BLaER1 (cell line): ENCODE data around the gene PGM1.

Experiments used
- H3K27ac ChIP-seq: shearing (Covaris generic); formaldehyde crosslinking; 2 replicates; pipeline ENCODE4 v1.8.1; 2022
- H3K27me3 ChIP-seq: shearing (Covaris generic); formaldehyde crosslinking; 2 replicates; pipeline ENCODE4 v1.8.1; 2022
- H3K36me3 ChIP-seq: shearing (Covaris generic); formaldehyde crosslinking; 2 replicates; pipeline ENCODE4 v1.8.1; 2022
- H3K4me1 ChIP-seq: shearing (Covaris generic); formaldehyde crosslinking; 2 replicates; pipeline ENCODE4 v1.8.1; 2022
- H3K4me2 ChIP-seq: shearing (Covaris generic); formaldehyde crosslinking; 2 replicates; pipeline ENCODE4 v1.8.1; 2022
- H3K4me3 ChIP-seq: shearing (Covaris generic); formaldehyde crosslinking; 2 replicates; pipeline ENCODE4 v1.8.1; 2022
- H3K9ac ChIP-seq: shearing (Covaris generic); formaldehyde crosslinking; 2 replicates; pipeline ENCODE4 v1.8.1; 2022
- H3K9me3 ChIP-seq: shearing (Covaris generic); formaldehyde crosslinking; 2 replicates; pipeline ENCODE4 v1.8.1; 2022
- H4K20me1 ChIP-seq: shearing (Covaris generic); formaldehyde crosslinking; 2 replicates; pipeline ENCODE4 v1.8.1; 2022
- Cebpa-rat ChIP-seq: shearing (Covaris generic); IDR thresholded peaks from 2 replicates; pipeline ENCODE4 v1.8.1; 2022

The PGM1 gene

GRCh38 chr1:63686696-63687095, 93.5 kb downstream of the PGM1 start:
- no peak overlapping the region for H3K27ac ChIP-seq
- no peaks in the 10 kb centered on the region for H3K36me3 ChIP-seq
- no peak overlapping the region for H3K4me2 ChIP-seq
- no peaks in the 10 kb centered on the region for H3K4me1 ChIP-seq
- no peak overlapping the region for H3K4me3 ChIP-seq
- no peak overlapping the region for H3K9ac ChIP-seq
- no peaks in the 10 kb centered on the region for H3K27me3 ChIP-seq
- no peak for TF ChIP-seq Cebpa-rat
- H4K20me1 ChIP-seq = no peaks in the 10 kb centered on the region
- no peaks in the 10 kb centered on the region for H3K9me3 ChIP-seq

- Histone ChIP-seq H3K4me1 (no peaks in the 10 kb centered on the region), H3K9me3 (no peaks in the 10 kb centered on the region), H3K36me3 (no peaks in the 10 kb centered on the region), H3K4me2 (no peak overlapping the region), H3K9ac (no peak overlapping the region), H3K4me3 (no peak overlapping the region), H3K27me3 (no peaks in the 10 kb centered on the region), H4K20me1 (no peaks in the 10 kb centered on the region), H3K27ac (no peak overlapping the region)
- TF ChIP-seq Cebpa-rat = no peak
These were observed 95.2 kb downstream of the PGM1 start for GRCh38 chr1:63688302-63688890.

- no peak overlapping the region for H3K27ac ChIP-seq
- no peaks in the 10 kb centered on the region for H3K27me3 ChIP-seq
- no peaks in the 10 kb centered on the region for H4K20me1 ChIP-seq
- no peak overlapping the region for H3K9ac ChIP-seq
- H3K4me3 ChIP-seq = no peak overlapping the region
- H3K4me2 ChIP-seq = no peak overlapping the region
- no peaks in the 10 kb centered on the region for H3K9me3 ChIP-seq
- H3K36me3 ChIP-seq = no peaks in the 10 kb centered on the region
- H3K4me1 ChIP-seq = peaks cover 10% of the 10 kb centered on the region; the same call in 1 of the 2 replicates
- no peak for TF ChIP-seq Cebpa-rat
These were observed 97.9 kb downstream of the PGM1 start for GRCh38 chr1:63690966-63691700.

GRCh38 chr1:63691701-63692425, 98.7 kb downstream of the PGM1 start:
- no peaks in the 10 kb centered on the region for H4K20me1 ChIP-seq
- no peak overlapping the region for H3K4me2 ChIP-seq
- H3K27ac ChIP-seq = peak overlapping the region; percentile 16; the same call in 1 of the 2 replicates
- peaks cover 10% of the 10 kb centered on the region; the same call in 1 of the 2 replicates for H3K4me1 ChIP-seq
- no peak for TF ChIP-seq Cebpa-rat
- no peaks in the 10 kb centered on the region for H3K9me3 ChIP-seq
- H3K9ac ChIP-seq = no peak overlapping the region
- no peaks in the 10 kb centered on the region for H3K27me3 ChIP-seq
- no peaks in the 10 kb centered on the region for H3K36me3 ChIP-seq
- no peak overlapping the region for H3K4me3 ChIP-seq

DNA sequence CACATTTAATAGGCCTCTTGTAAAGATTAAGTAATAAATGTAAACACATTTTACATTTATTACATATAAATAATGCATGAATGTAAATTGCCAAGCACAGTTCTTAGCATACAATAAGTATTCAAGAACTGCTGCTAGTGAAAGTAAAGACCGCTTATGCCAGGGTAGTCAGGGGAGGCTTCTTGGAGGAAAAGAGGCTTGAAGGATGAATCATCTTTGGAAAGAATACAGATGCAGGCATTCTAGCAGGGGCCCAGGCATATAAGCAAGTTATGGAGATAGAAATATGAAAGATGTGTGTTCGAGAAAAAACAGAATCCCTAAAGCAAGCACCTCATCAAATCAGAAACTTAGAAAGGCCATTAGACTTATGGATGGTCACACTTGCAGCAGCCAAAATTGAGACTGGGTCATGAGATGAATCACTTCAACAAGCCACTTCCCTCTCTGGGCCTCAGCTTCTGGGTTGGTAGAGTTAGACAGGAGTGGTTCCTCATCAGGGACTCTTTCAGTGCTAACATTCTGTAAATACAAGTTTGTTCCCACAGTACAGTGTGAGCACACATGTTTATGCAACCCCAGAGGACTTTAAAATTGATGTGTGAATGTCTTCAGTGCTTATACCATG, 100.8 kb downstream of the PGM1 start:
- Histone ChIP-seq H3K4me3 (no peak overlapping the region), H3K36me3 (no peaks in the 10 kb centered on the region), H3K27me3 (no peaks in the 10 kb centered on the region), H3K9me3 (no peaks in the 10 kb centered on the region), H3K9ac (no peak overlapping the region), H3K27ac (no peak overlapping the region), H4K20me1 (no peaks in the 10 kb centered on the region), H3K4me2 (no peak overlapping the region), H3K4me1 (peaks cover 10% of the 10 kb centered on the region; the same call in 1 of the 2 replicates)
- TF ChIP-seq Cebpa-rat = no peak

DNA sequence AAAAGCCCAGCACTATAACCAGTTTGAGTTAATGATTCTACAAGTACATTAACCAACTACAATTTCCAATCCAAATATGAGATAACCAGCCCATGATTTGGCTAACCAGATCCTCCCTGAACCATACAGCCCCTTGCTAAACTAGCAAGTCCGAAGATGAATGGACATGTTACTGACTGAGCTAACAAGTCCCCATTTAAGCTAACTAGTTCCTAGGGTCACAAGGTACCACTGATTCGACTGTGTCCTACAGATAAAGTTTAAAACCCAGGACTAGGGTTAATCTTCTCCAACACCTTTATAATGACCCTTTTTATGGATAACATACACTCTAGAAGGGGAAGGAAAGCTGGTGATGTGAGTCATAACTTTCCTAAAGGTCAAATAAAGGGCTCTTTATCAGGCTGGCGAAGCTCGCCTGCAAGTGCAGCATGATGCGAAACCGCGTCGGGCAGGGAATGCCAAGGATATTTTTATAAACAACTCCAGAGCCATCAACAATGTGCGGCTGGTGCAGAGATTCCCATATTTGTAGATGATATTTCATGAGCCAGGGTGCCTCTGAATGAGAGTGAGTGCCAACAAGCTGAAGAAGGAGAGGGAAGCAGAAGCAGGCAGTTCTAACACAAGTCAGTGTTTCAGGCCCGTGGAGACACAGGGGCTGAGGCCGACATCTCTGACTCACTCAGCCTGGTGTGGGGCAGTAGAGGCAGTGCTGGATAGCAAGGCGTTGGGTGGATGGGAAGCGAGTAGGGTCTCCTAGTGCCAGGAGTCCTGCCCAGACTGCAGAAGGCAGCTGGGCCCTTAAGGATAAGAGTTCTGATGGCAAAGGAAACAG, 105.0 kb downstream of the PGM1 start:
- no peak for TF ChIP-seq Cebpa-rat
- no peak overlapping the region for H3K27ac ChIP-seq
- H3K4me2 ChIP-seq = no peak overlapping the region
- H3K9me3 ChIP-seq = no peaks in the 10 kb centered on the region
- H3K4me3 ChIP-seq = no peak overlapping the region
- peaks cover 48% of the 10 kb centered on the region for H3K4me1 ChIP-seq
- no peaks in the 10 kb centered on the region for H4K20me1 ChIP-seq
- H3K9ac ChIP-seq = no peak overlapping the region
- no peaks in the 10 kb centered on the region for H3K36me3 ChIP-seq
- no peaks in the 10 kb centered on the region for H3K27me3 ChIP-seq

GRCh38 chr1:63701187-63701586, 108.0 kb downstream of the PGM1 start:
- Histone ChIP-seq H3K4me2 (peak overlapping the region; percentile 87), H3K9me3 (no peaks in the 10 kb centered on the region), H3K36me3 (no peaks in the 10 kb centered on the region), H3K4me3 (no peak overlapping the region), H4K20me1 (no peaks in the 10 kb centered on the region), H3K27me3 (no peaks in the 10 kb centered on the region), H3K4me1 (peaks cover 68% of the 10 kb centered on the region), H3K27ac (peak overlapping the region; percentile 98; the same call in 1 of the 2 replicates), H3K9ac (no peak overlapping the region)
- no peak for TF ChIP-seq Cebpa-rat

- H3K4me3 ChIP-seq = no peak overlapping the region
- no peaks in the 10 kb centered on the region for H3K36me3 ChIP-seq
- peaks cover 73% of the 10 kb centered on the region for H3K4me1 ChIP-seq
- H3K9ac ChIP-seq = peak overlapping the region; percentile 79
- no peaks in the 10 kb centered on the region for H3K27me3 ChIP-seq
- H3K4me2 ChIP-seq = peak overlapping the region; percentile 87
- no peaks in the 10 kb centered on the region for H3K9me3 ChIP-seq
- TF ChIP-seq Cebpa-rat = no peak
- no peaks in the 10 kb centered on the region for H4K20me1 ChIP-seq
- H3K27ac ChIP-seq = peak overlapping the region; percentile 98
These were observed 110.5 kb downstream of the PGM1 start for GRCh38 chr1:63703701-63704107.

DNA sequence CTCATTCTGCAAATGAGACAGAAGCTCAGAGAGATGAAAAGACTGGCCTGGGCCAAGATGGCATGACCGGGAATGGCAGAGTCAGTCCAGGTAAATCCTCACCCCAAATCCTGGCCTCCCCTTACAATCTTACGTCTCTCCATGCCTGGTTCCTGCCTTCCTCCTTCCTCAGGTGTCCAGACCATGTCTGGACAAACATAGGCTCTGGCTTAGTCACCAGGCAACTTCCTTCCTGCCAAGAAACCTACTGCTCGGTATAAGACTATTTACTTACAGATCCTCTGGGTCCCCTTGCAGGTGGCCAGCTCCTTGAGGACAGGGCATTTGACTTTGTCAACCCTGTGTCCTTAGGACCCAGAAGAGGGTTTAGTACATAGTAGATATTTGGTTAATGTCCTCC, 111.2 kb downstream of the PGM1 start:
- H3K36me3 ChIP-seq = no peaks in the 10 kb centered on the region
- peak overlapping the region; percentile 87 for H3K4me2 ChIP-seq
- H3K4me3 ChIP-seq = 0 out of 2 replicates have a peak overlapping the region, but pooled peaks have one; percentile 17
- peak overlapping the region; percentile 79 for H3K9ac ChIP-seq
- TF ChIP-seq Cebpa-rat = no peak
- peak overlapping the region; percentile 98 for H3K27ac ChIP-seq
- H3K9me3 ChIP-seq = no peaks in the 10 kb centered on the region
- peaks cover 73% of the 10 kb centered on the region for H3K4me1 ChIP-seq
- no peaks in the 10 kb centered on the region for H3K27me3 ChIP-seq
- no peaks in the 10 kb centered on the region for H4K20me1 ChIP-seq
